Measurements from ENCODE around the gene ANXA6.

The ANXA6 gene

DNA sequence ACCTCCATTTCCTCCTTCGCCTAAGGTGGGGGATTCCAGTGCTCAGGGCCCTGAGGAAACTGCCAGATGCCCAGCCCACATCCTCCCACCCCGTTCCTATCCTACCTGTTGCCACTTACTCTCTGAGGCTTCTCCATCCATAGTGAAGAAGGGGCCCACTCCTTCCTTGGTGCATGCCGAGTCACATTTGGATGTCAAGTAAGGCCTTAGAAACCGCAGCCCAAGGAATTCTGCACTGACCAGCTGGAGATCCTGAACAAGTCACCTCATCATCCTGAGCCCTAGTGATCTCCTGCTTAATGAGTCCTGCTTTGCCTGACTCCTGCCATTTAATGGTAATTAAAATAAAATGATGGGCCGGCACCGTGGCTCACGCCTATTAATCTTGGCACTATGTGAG lies 70.1 kb downstream of the ANXA6 start:
- no peak for DNase-seq (ENCODE audit: low read depth)
- no peak overlapping the region for H3K4me3 ChIP-seq (ENCODE audit: low read length)
- TF ChIP-seq, protein P1, sequence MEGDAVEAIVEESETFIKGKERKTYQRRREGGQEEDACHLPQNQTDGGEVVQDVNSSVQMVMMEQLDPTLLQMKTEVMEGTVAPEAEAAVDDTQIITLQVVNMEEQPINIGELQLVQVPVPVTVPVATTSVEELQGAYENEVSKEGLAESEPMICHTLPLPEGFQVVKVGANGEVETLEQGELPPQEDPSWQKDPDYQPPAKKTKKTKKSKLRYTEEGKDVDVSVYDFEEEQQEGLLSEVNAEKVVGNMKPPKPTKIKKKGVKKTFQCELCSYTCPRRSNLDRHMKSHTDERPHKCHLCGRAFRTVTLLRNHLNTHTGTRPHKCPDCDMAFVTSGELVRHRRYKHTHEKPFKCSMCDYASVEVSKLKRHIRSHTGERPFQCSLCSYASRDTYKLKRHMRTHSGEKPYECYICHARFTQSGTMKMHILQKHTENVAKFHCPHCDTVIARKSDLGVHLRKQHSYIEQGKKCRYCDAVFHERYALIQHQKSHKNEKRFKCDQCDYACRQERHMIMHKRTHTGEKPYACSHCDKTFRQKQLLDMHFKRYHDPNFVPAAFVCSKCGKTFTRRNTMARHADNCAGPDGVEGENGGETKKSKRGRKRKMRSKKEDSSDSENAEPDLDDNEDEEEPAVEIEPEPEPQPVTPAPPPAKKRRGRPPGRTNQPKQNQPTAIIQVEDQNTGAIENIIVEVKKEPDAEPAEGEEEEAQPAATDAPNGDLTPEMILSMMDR (conservative IDR thresholded peaks at IDR 0.05; ENCODE audit: low read length) = no peak

DNA sequence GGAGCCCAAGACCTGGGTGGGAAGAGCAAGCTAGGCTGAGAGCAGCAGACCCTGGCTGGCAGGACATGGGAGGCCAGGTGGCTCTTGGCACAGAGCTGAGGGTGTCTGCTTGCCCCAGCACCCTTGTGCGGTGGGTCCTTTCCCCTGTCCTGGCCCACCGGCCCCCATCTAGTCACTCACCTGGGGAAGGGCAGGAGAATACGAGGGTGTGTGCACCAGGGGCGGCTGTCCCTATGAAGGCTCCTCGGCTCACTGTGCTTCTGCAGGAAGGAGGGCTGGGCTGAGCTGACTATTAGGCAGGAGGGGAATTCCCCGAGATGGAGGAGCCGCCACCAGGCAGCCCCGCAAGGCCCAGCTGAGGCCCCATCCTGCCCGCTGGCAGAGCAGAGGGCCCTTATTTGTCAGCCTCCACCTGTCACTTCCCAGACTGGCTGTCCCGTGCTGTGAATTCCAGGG lies 70.6 kb downstream of the ANXA6 start:
- no peak overlapping the region for H3K4me3 ChIP-seq (ENCODE audit: low read length)
- DNase-seq (ENCODE audit: low read depth) = no peak
- TF ChIP-seq, protein P1 (conservative IDR thresholded peaks at IDR 0.05; ENCODE audit: low read length) = no peak

DNA sequence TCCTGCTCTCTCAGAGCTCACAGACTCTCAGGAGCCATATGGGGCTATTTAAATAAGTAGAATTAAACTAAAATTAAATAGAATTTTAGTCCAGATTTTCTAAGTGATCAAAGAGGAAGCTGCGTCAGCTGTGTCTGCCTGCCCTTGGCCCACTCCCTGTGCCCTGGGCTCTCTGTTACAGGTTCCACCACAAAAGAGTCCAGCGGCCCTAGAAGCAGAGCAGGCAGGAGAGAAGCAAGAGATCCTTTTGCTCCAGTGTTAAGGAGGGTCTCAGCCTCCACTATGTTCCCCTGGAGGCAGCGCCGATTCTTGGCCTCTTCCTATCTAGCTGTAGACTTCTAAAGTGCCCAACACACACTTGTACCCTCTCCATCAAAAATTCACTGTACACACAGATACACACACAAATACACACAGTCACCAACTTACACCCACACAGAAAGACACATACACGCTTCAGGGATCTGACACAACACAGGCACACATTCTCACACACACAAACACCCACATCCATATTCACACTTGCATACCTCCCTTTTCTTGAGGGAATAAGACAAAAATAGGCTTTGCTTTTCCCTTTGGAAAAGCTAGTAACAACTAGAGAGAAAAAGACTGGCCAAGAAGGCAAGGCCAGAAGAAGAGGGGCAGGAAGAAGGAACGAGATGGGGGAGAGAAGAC lies 71.2 kb downstream of the ANXA6 start:
- no peak overlapping the region for H3K4me3 ChIP-seq (ENCODE audit: low read length)
- TF ChIP-seq, protein P1 (conservative IDR thresholded peaks at IDR 0.05; ENCODE audit: low read length) = no peak
- no peak for DNase-seq (ENCODE audit: low read depth)

DNA sequence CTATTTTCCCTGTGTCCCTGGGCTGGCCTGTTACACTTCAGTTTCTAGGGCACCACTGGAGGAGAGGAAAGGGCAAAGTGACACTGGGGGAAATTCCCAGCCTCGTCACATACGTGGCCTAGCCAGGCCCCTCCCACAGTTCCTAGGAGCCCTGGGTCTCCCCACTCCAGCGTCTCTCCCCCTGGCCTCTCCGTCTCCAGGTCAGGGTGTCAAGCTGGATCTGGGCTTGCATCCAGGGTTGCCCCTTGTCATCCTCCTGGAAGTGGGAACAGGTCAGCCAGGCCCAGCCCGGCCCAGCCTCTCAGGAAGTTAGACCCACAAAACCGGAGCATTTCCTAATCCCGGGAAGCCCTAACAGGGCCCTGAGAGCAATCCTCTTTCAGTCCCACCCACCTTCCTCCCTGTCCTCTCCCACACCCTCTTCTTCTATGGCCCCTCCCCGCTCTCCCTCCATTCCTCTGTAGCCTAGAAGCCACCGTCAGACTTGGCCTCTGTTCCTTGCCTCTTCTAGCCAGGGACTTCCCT lies 72.0 kb downstream of the ANXA6 start:
- no peak overlapping the region for H3K4me3 ChIP-seq (ENCODE audit: low read length)
- TF ChIP-seq, protein P1 (conservative IDR thresholded peaks at IDR 0.05; ENCODE audit: low read length) = no peak
- DNase-seq (ENCODE audit: low read depth) = peak; percentile 38

DNA sequence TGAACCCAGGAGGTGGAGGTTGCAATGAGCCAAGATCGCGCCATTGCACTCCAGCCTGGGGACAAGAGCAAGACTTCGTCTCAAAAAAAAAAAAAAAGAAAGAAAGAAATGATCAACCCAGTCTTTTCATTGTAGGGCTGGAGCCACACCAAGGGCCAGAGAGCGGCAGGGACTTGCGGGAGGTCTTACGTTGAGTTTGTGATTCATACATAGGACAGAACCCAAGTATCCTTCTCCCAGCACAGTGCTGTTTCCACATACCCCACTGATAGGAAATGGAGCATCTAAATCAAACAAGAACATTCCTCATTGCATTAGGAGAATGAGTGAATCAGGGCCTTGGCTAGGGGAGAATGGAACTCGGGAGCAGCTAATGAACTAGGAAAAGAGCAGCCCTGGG lies 73.2 kb downstream of the ANXA6 start:
- peak; percentile 56 for DNase-seq (ENCODE audit: low read depth)
- TF ChIP-seq, protein P1 (conservative IDR thresholded peaks at IDR 0.05; ENCODE audit: low read length) = no peak
- no peak overlapping the region for H3K4me3 ChIP-seq (ENCODE audit: low read length)

DNA sequence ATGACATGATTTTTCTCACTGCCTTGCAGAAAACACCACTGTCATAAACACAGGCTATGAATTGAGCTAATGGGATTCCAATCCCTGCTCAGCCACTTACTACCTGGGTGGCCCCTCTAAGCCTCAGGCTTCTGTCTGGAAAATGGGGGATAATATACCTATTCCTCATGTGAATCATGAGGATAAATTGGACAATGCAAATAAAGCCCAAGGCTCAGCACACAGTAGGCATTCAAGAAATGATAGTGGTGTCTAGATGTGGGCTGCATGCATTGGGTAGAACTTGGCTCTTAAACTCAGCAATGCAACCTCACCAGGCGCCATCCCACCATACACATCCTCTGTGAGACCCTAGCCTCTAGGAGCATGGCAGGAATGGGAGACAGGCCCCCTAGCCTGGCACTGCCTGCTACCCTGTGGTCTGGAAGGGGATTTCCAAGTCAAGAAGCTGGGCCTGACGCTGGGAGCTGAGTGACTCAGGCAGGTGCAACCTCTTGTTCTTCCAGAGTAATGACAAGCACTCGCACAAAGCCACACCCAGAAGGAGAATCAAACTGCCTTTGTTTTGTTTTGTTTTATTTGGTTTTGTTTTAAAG lies 74.4 kb downstream of the ANXA6 start:
- TF ChIP-seq, protein P1 (conservative IDR thresholded peaks at IDR 0.05; ENCODE audit: low read length) = no peak
- DNase-seq (ENCODE audit: low read depth) = no peak
- no peak overlapping the region for H3K4me3 ChIP-seq (ENCODE audit: low read length)
